Measurements from ENCODE around the gene PHC3.

GRCh38 chr3:170107941-170108340 lies 73.6 kb downstream of the PHC3 start:
- TF ChIP-seq TEAD4 (IDR thresholded peaks at IDR 0.05) (no peak), USF1 (IDR thresholded peaks at IDR 0.05) (no peak), EP300 (IDR thresholded peaks at IDR 0.05; ENCODE audit: borderline replicate concordance) (no peak), REST (IDR thresholded peaks at IDR 0.05; ENCODE audit: low read depth) (no peak), TAF1 (IDR thresholded peaks at IDR 0.05; ENCODE audit: low read depth) (no peak), ZBTB7A (IDR thresholded peaks at IDR 0.05; ENCODE audit: low read depth) (no peak)

Measured in Ishikawa (cell line).